SK-N-SH (cell line): ENCODE measurements around the gene CCDC32. TPM values are rescaled to one million over a fixed set of nuclear protein-coding genes. Genes with fewer than 3 reads are reported as not detected.
A peak's percentile ranks its signal among the peaks of the same experiment; 100 is the strongest.

Source experiments
- CTCF ChIA-PET: fragments of 300-600, 350-600 bp; formaldehyde crosslinking; extraction: SDS; loops from one replicate; lab custom pipeline; 2021; lab: Yijun Ruan, JAX
- POLR2A ChIA-PET: fragments of 350-600 bp; sonication (Branson Sonifier 250); formaldehyde crosslinking; extraction: SDS; loops from one replicate; lab custom pipeline; 2020; ENCODE audit warnings: antibody characterized with exemption, inconsistent platforms; lab: Yijun Ruan, JAX
- DNase-seq: peaks from one replicate; pipeline ENCODE4 v3.0.0; 2012
- H2AFZ ChIP-seq: fragments of 200-600 bp; sonication (generic); 2 replicates; pipeline ENCODE4 v1.8.1; 2016; ENCODE audit warnings: antibody characterized with exemption, mild to moderate bottlenecking, low read depth
- H3F3A ChIP-seq: fragments of 200-600 bp; sonication (generic); replicated peaks from 2 replicates; pipeline ENCODE3; 2016; ENCODE audit warnings: antibody characterized with exemption, mild to moderate bottlenecking; ENCODE audit not compliant: insufficient read depth
- H3K27ac ChIP-seq, 2 experiments: fragments of 200-500 bp in 1 of 2; fragments of 200-600 bp in 1 of 2; sonication (Bioruptor generic) in 1 of 2; sonication (generic), shearing (Covaris generic) in 1 of 2; 2 replicates each; pipeline versions ENCODE4 v1.5.1 to v1.6.1; 2014 to 2016; ENCODE audit warnings: low read depth in 2 of 2, inconsistent platforms in 1 of 2, low read length in 1 of 2, mild to moderate bottlenecking in 1 of 2, mixed read lengths in 1 of 2
- H3K27me3 ChIP-seq: fragments of 200-600 bp; sonication (generic), shearing (Covaris generic); 2 replicates; pipeline ENCODE4 v1.6.1; 2016; ENCODE audit warnings: mixed run types; ENCODE audit not compliant: insufficient read depth
- H3K36me3 ChIP-seq, 2 experiments: fragments of 200-500 bp in 1 of 2; fragments of 200-600 bp in 1 of 2; sonication (Bioruptor generic) in 1 of 2; sonication (generic) in 1 of 2; replicated peaks in 1 of 2; 2 replicates each; pipeline versions ENCODE3 to v1.5.1; 2014 to 2016; ENCODE audit warnings: low read length in 1 of 2, mild to moderate bottlenecking in 1 of 2; ENCODE audit not compliant: insufficient read depth in 2 of 2, control insufficient read depth in 1 of 2
- H3K4me1 ChIP-seq, 2 experiments: fragments of 200-500 bp in 1 of 2; fragments of 200-600 bp in 1 of 2; sonication (Bioruptor generic) in 1 of 2; sonication (generic), shearing (Covaris generic) in 1 of 2; 2 replicates each; pipeline versions ENCODE4 v1.5.1 to v1.6.1; 2014 to 2016; ENCODE audit warnings: low read depth in 1 of 2, low read length in 1 of 2, mixed run types in 1 of 2; ENCODE audit not compliant: insufficient read depth in 2 of 2, control insufficient read depth in 1 of 2
- H3K4me2 ChIP-seq: fragments of 200-600 bp; sonication (generic), shearing (Covaris generic); 2 replicates; pipeline ENCODE4 v1.6.1; 2017; ENCODE audit warnings: mixed run types
- H3K4me3 ChIP-seq, 2 experiments: fragments of 200-500 bp in 1 of 2; fragments of 200-600 bp in 1 of 2; sonication (Bioruptor generic) in 1 of 2; sonication (generic), shearing (Covaris generic) in 1 of 2; 2 replicates each; pipeline versions ENCODE4 v1.5.1 to v1.8.1; 2014 to 2016; ENCODE audit warnings: low read depth in 2 of 2, inconsistent platforms in 1 of 2, low read length in 1 of 2, mild to moderate bottlenecking in 1 of 2, mixed read lengths in 1 of 2, moderate library complexity in 1 of 2
- H3K79me2 ChIP-seq: fragments of 200-600 bp; sonication (generic); 2 replicates; pipeline ENCODE4 v1.8.1; 2017; ENCODE audit warnings: mild to moderate bottlenecking; ENCODE audit not compliant: insufficient read depth
- H3K9ac ChIP-seq: fragments of 200-600 bp; sonication (generic); 2 replicates; pipeline ENCODE4 v1.6.1; 2017; ENCODE audit warnings: mixed run types
- H3K9me2 ChIP-seq: fragments of 200-600 bp; sonication (generic); 2 replicates; pipeline ENCODE4 v1.6.1; 2017; ENCODE audit warnings: mixed run types
- H3K9me3 ChIP-seq: fragments of 200-600 bp; sonication (generic); 2 replicates; pipeline ENCODE4 v1.6.1; 2017; ENCODE audit warnings: mixed run types, mild to moderate bottlenecking, moderate library complexity
- H4K20me1 ChIP-seq: fragments of 200-600 bp; sonication (generic); 2 replicates; pipeline ENCODE4 v1.6.1; 2017; ENCODE audit warnings: mild to moderate bottlenecking, mixed run types; ENCODE audit not compliant: insufficient read depth
- CTCF ChIP-seq: fragments of 200-600 bp; sonication (generic); IDR thresholded peaks from 2 replicates; pipeline ENCODE4 v1.6.1; 2017; ENCODE audit warnings: antibody characterized with exemption, mild to moderate bottlenecking, moderate library complexity
- ELF1 ChIP-seq: IDR thresholded peaks from 2 replicates; pipeline ENCODE4 v1.4.0; 2012
- FOSL2 ChIP-seq: IDR thresholded peaks from 2 replicates; pipeline ENCODE4 v1.4.0; 2012; ENCODE audit warnings: low read depth, mild to moderate bottlenecking, moderate library complexity, borderline replicate concordance
- FOXM1 ChIP-seq: IDR thresholded peaks from 2 replicates; pipeline ENCODE4 v1.4.0; 2012; ENCODE audit warnings: low read depth, mild to moderate bottlenecking
- GABPA ChIP-seq: IDR thresholded peaks from 2 replicates; pipeline ENCODE4 v1.4.0; 2012; ENCODE audit warnings: low read depth, mild to moderate bottlenecking
- JUND ChIP-seq: IDR thresholded peaks from 2 replicates; pipeline ENCODE4 v1.4.0; 2012
- MXI1 ChIP-seq: IDR thresholded peaks from 2 replicates; pipeline ENCODE4 v1.6.1; 2012; ENCODE audit warnings: mild to moderate bottlenecking, low read depth, low read length, improper control_type of control experiment
- NFIC ChIP-seq: IDR thresholded peaks from 2 replicates; pipeline ENCODE4 v1.4.0; 2012; ENCODE audit warnings: borderline replicate concordance
- POLR2AphosphoS5 ChIP-seq: IDR thresholded peaks from 2 replicates; pipeline ENCODE4 v1.6.1; 2012; ENCODE audit warnings: low read depth, low read length
- RAD21 ChIP-seq: IDR thresholded peaks from 2 replicates; pipeline ENCODE4 v1.6.1; 2012; ENCODE audit warnings: mild to moderate bottlenecking, low read length
- RFX5 ChIP-seq: IDR thresholded peaks from 2 replicates; pipeline ENCODE4 v1.6.1; 2012; ENCODE audit warnings: mild to moderate bottlenecking, improper control_type of control experiment, low read length
- TCF12 ChIP-seq: IDR thresholded peaks from 2 replicates; pipeline ENCODE4 v1.4.0; 2012
- TEAD4 ChIP-seq: IDR thresholded peaks from 2 replicates; pipeline ENCODE4 v1.4.0; 2012; ENCODE audit warnings: mild to moderate bottlenecking, borderline replicate concordance; ENCODE audit not compliant: insufficient read depth
- USF1 ChIP-seq: IDR thresholded peaks from 2 replicates; pipeline ENCODE4 v1.4.0; 2012; ENCODE audit warnings: low read depth, borderline replicate concordance
- WGBS: methylation state at CpG from one replicate; pipeline ENCODE4 v1.1.6; 2017; ENCODE audit warnings: low lambda C conversion rate; 5-methylcytosine and 5-hydroxymethylcytosine counted together
- polyA plus RNA-seq, 3 experiments: library from polyadenylated mRNA; depleted of rRNA; stranded (reverse); fragments of >200 nt; gene quantifications; 2 replicates each; pipeline ENCODE4 v1.2.3, GENCODE V29; 2012

CCDC32 gene
- polyA plus RNA-seq, 1 of the 3 experiments (the other 2 are of a cell fraction) = 7.4 TPM

GRCh38 chr15:40598126-40598525 is 33.3 kb upstream of the CCDC32 start:
- no peak overlapping the region for H3K27ac ChIP-seq
- H3F3A ChIP-seq = no peaks in the 10 kb centered on the region
- H3K79me2 ChIP-seq = peaks cover 87% of the 10 kb centered on the region
- 0 out of 2 replicates have a peak overlapping the region, but pooled peaks have one; percentile 43 for H2AFZ ChIP-seq
- H4K20me1 ChIP-seq = no peaks in the 10 kb centered on the region
- no peaks in the 10 kb centered on the region for H3K9me2 ChIP-seq
- no peaks in the 10 kb centered on the region for H3K9me3 ChIP-seq
- H3K9ac ChIP-seq = no peak overlapping the region
- ChIA-PET POLR2A (no interaction called here), CTCF (interaction anchor here (3.2 kb wide), 1 partner anchor 12 kb away, joined by 9 read pairs; no protein-coding TSS in a partner anchor)
- 77% methylated on average over 3 of the region's 3 CpGs for WGBS
- H3K4me1 ChIP-seq = no peaks in the 10 kb centered on the region
- no peak overlapping the region for H3K4me2 ChIP-seq
- H3K27me3 ChIP-seq = no peaks in the 10 kb centered on the region
- no peak for DNase-seq
- no peaks in the 10 kb centered on the region for H3K36me3 ChIP-seq
- no peak overlapping the region for H3K4me3 ChIP-seq
- no peak for TF ChIP-seq RFX5
- TF ChIP-seq CTCF = no peak
- no peak for TF ChIP-seq MXI1
- TF ChIP-seq RAD21 = no peak
- no peak for TF ChIP-seq JUND
- no peak for TF ChIP-seq TEAD4
- no peak for TF ChIP-seq USF1
- no peak for TF ChIP-seq FOSL2

GRCh38 chr15:40597024-40597423 is 32.2 kb upstream of the CCDC32 start:
- H3K9me2 ChIP-seq = no peaks in the 10 kb centered on the region
- no peaks in the 10 kb centered on the region for H4K20me1 ChIP-seq
- no peaks in the 10 kb centered on the region for H3K36me3 ChIP-seq
- ChIA-PET POLR2A (no interaction called here), CTCF (no interaction called here)
- no peak overlapping the region for H3K4me3 ChIP-seq
- peaks cover 76% of the 10 kb centered on the region for H3K79me2 ChIP-seq
- 100% methylated on average over 2 of the region's 2 CpGs for WGBS
- H3K27me3 ChIP-seq = no peaks in the 10 kb centered on the region
- no peak for DNase-seq
- H3F3A ChIP-seq = no peaks in the 10 kb centered on the region
- peak overlapping the region; percentile 23; the same call in 1 of the 2 replicates for H2AFZ ChIP-seq
- TF ChIP-seq ELF1 (no peak), TCF12 (no peak), TEAD4 (no peak), FOXM1 (no peak), POLR2AphosphoS5 (no peak), NFIC (no peak), GABPA (no peak)
- H3K4me2 ChIP-seq = no peak overlapping the region
- no peak overlapping the region for H3K27ac ChIP-seq
- H3K4me1 ChIP-seq = no peaks in the 10 kb centered on the region
- H3K9me3 ChIP-seq = no peaks in the 10 kb centered on the region
- H3K9ac ChIP-seq = no peak overlapping the region
